Non-pigmented ciliary epithelial cell (primary cell): ENCODE results near the gene NLRC4.
"Not testable (repeated sequence)": the region's sequence is repeated elsewhere in the genome, so short reads cannot be mapped to it uniquely, and the experiment has no call there.

Experiments used
- DNase-seq: peaks from one replicate; pipeline ENCODE4 v3.0.0-alpha.2; 2010; ENCODE audit warnings: low read depth

NLRC4 gene

GRCh38 chr2:32264422-32265105 is at the start of gene NLRC4:
Gene NLRC4, minus strand, starts transcription at chr2:32264886. Its CDS starts 8,111 bp downstream, at chr2:32256775.
- DNase-seq = no peak

- DNase-seq = no peak
These were observed 45.9 kb upstream of the NLRC4 start for GRCh38 chr2:32310577-32310976.

- DNase-seq = not testable (repeated sequence)
These were observed 29.4 kb upstream of the NLRC4 start for GRCh38 chr2:32293966-32294562.

GRCh38 chr2:32293493-32293892 is 28.8 kb upstream of the NLRC4 start:
- not testable (repeated sequence) for DNase-seq

GRCh38 chr2:32291746-32292145 is 27.1 kb upstream of the NLRC4 start:
- no peak for DNase-seq

GRCh38 chr2:32290000-32290339 is 25.3 kb upstream of the NLRC4 start:
- DNase-seq = no peak

- DNase-seq = peak; percentile 46
These were observed 24.7 kb upstream of the NLRC4 start for GRCh38 chr2:32289165-32289999.

GRCh38 chr2:32284321-32284720 is 19.6 kb upstream of the NLRC4 start:
- DNase-seq = no peak

GRCh38 chr2:32278478-32278853 is 13.8 kb upstream of the NLRC4 start:
- DNase-seq = no peak

GRCh38 chr2:32277674-32278477 is 13.2 kb upstream of the NLRC4 start, which contains the start of gene YIPF4:
Gene YIPF4, plus strand, starts transcription at chr2:32277904. Its CDS starts 252 bp downstream, at chr2:32278156.
- peak; percentile 75 for DNase-seq

- no peak for DNase-seq
These were observed 12.6 kb upstream of the NLRC4 start for GRCh38 chr2:32277363-32277673.

GRCh38 chr2:32275790-32276189 is 11.1 kb upstream of the NLRC4 start:
- DNase-seq = not testable (repeated sequence)

GRCh38 chr2:32274289-32274688 is 9.6 kb upstream of the NLRC4 start:
- no peak for DNase-seq

GRCh38 chr2:32272279-32272678 is 7.6 kb upstream of the NLRC4 start:
- DNase-seq = no peak

- no peak for DNase-seq
These were observed 6.4 kb upstream of the NLRC4 start for GRCh38 chr2:32271063-32271462.

- no peak for DNase-seq
These were observed 2.6 kb downstream of the NLRC4 start for GRCh38 chr2:32262105-32262504.

- DNase-seq = no peak
These were observed 4.3 kb downstream of the NLRC4 start for GRCh38 chr2:32260376-32260775.

GRCh38 chr2:32258242-32258641 is 6.4 kb downstream of the NLRC4 start:
- DNase-seq = no peak

- DNase-seq = no peak
These were observed 14.4 kb downstream of the NLRC4 start for GRCh38 chr2:32250290-32250689.

- no peak for DNase-seq
These were observed 14.9 kb downstream of the NLRC4 start for GRCh38 chr2:32249731-32250236.

GRCh38 chr2:32248299-32248698 is 16.4 kb downstream of the NLRC4 start:
- DNase-seq = no peak

- no peak for DNase-seq
These were observed 17.8 kb downstream of the NLRC4 start for GRCh38 chr2:32246911-32247310.
